Frontal cortex (tissue), 4 donors: Measurements from ENCODE around the gene IRAK1. TPM values are rescaled to one million over a fixed set of nuclear protein-coding genes. Genes with fewer than 3 reads are reported as not detected.
"Not testable (repeated sequence)": the region's sequence is repeated elsewhere in the genome, so short reads cannot be mapped to it uniquely, and the experiment has no call there.

Experiments
- DNase-seq, 2 donors: peaks; one replicate each; pipeline ENCODE4 v3.0.0; 2012; ENCODE audit warnings: low spot score in 2 of 2
- FAIRE-seq: peaks from 2 replicates; lab custom pipeline; 2012; peaks lifted over from hg19 to GRCh38; lab: Jason Lieb, UNC
- total RNA-seq: library from RNA; depleted of rRNA; stranded (reverse); fragments of >200 nt; gene quantifications from one replicate; pipeline ENCODE4 v1.2.3, GENCODE V29; 2014
- donor health status: control.
- donor health status: control.
- donor health status: control.

IRAK1 gene
- total RNA-seq, 1 donor from 2014 or later = 6.9 TPM

- no peak for FAIRE-seq
- no peak for DNase-seq
Observed at GRCh38 chrX:154008521-154008920, 11.2 kb downstream of the IRAK1 start.

GRCh38 chrX:154006947-154007346 lies 12.8 kb downstream of the IRAK1 start:
- FAIRE-seq = no peak
- no peak for DNase-seq

DNA sequence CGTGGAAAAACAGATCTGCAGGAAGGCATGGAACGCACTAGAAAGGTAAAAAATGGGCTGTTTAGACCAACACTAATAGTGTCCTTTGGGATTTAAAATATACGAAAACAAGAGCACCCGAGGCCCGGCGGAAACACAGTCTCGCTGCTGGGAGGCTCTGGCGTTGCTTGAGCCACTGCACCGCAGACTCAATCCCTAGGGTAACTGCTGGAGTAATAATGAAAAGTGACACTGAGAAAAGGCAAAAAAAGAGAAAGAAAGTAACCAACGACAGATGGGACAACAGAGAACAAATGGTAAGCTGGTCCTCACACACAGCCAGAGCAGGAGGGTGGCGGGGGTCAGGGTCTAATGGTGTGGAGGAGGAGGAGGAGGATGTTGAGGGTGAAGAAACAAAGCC lies 15.4 kb downstream of the IRAK1 start:
- no peak for DNase-seq
- no peak for FAIRE-seq

GRCh38 chrX:154002215-154002719 lies 17.4 kb downstream of the IRAK1 start:
- DNase-seq = no peak
- FAIRE-seq = no peak

- DNase-seq = no peak
- no peak for FAIRE-seq
Observed at GRCh38 chrX:154000051-154000450, 19.7 kb downstream of the IRAK1 start.

DNA sequence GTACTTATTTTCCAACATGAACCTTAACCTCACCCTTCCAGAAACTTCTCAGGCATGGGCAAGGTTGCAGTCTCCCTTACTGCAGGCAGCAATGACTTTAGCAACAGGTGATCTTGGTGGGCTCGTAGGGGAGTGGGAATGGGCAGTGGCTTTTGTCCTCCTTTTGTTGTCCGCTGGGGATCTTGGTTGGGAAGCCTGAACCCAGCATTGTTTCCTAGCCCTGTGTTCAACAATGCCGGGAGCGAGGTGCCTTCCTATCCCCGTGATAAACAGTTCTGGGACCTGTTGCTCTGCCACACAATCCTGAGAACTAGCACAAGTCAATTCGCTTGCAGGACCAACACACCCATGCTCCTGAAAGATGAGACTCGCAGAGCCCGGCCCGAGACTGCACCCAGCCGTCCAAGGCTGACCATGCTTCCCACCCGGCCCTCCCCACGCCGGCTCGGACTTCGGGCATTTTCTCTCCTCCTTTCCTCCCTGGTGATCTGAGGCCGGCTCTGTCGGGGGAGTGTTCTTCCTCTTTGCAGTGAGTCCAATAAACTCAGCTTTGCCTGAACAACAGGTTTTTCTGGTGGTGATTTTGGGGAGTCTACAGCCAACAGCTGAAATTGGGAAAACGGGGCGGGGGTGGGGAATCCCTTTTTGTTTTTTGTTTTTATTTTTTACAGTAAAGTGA lies 20.2 kb downstream of the IRAK1 start:
- FAIRE-seq (no peak), DNase-seq (no peak)

DNA sequence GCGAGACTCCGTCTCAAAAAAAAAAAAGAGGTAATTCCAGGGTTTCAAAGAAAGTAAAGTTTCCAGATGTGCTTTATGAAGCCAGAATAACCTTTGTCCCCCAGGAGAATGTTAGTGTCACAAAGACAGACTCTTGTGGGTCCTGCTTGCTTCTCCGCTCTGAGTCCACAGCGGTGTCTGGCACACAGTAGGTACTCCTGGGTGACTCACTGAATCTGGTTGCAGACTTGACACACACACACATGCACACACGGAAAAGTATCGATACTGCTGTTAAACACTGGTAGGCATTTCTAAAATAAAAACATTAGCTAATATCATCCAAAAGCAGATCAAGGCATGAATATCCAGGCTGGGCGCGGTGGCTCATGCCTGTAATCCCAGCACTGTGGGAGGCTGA lies 24.2 kb downstream of the IRAK1 start:
- no peak for FAIRE-seq

GRCh38 chrX:153994398-153994797 lies 25.3 kb downstream of the IRAK1 start:
- FAIRE-seq, DNase-seq: not testable (repeated sequence)

More for the DNA sequence above, 24.2 kb downstream of the IRAK1 start:
- DNase-seq = no peak

- no peak for DNase-seq
- no peak for FAIRE-seq
Observed at GRCh38 chrX:153993978-153994377, 25.7 kb downstream of the IRAK1 start.

GRCh38 chrX:153993079-153993478 lies 26.6 kb downstream of the IRAK1 start:
- DNase-seq (no peak), FAIRE-seq (no peak)

DNA sequence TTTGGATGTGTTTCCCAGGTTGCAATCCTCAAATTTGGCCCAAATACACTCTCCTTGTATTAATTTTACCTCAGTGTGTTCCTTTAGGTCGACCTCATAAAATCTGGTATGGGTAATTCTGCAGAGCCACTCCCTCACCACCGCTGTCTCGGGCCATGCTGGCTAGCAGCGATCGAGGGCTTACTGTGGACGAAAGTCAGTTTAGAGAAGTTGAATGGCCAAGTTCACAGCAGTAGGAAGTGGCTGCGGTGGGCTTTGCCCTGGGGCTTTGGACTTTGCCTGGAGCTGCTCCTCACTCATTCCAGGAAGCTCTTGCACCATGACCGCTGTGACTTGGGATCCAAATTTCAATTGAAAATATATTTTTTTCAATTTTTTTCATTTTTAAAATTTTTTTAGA lies 27.5 kb downstream of the IRAK1 start:
- no peak for DNase-seq
- FAIRE-seq = no peak

GRCh38 chrX:153991013-153991580 lies 28.6 kb downstream of the IRAK1 start:
- DNase-seq (no peak), FAIRE-seq (no peak)

- DNase-seq (no peak), FAIRE-seq (no peak)
Observed at GRCh38 chrX:153989973-153990655, 29.6 kb downstream of the IRAK1 start.

GRCh38 chrX:153988493-153988892 lies 31.2 kb downstream of the IRAK1 start:
- DNase-seq (no peak), FAIRE-seq (no peak)

- FAIRE-seq = no peak
- no peak for DNase-seq
Observed at GRCh38 chrX:153984351-153985178, 35.1 kb downstream of the IRAK1 start.

- no peak for DNase-seq
- FAIRE-seq = no peak
Observed at GRCh38 chrX:153983321-153983801, 36.3 kb downstream of the IRAK1 start.

GRCh38 chrX:153981771-153982533 lies 37.8 kb downstream of the IRAK1 start:
- DNase-seq = no peak
- FAIRE-seq = no peak

- DNase-seq = no peak
- FAIRE-seq = no peak
Observed at GRCh38 chrX:153981231-153981630, 38.5 kb downstream of the IRAK1 start.

- FAIRE-seq, DNase-seq: not testable (repeated sequence)
Observed at GRCh38 chrX:153980394-153980793, 39.3 kb downstream of the IRAK1 start.
